K562 (cell line): ENCODE results near the gene FATE1. TPM values are rescaled to one million over a fixed set of nuclear protein-coding genes. Genes with fewer than 3 reads are reported as not detected.

Source experiments
- MGA ChIP-seq: fragments of 450-650 bp; IDR thresholded peaks from 2 replicates; pipeline ENCODE4 v1.6.1; 2016; ENCODE audit warnings: mild to moderate bottlenecking, moderate library complexity
- STAG1 ChIP-seq: sonication (generic); formaldehyde crosslinking; IDR thresholded peaks from 2 replicates; pipeline ENCODE4 v1.5.0; 2020; ENCODE audit warnings: missing genetic modification reagents, borderline replicate concordance
- TAF9B ChIP-seq: fragments of 450-650 bp; IDR thresholded peaks from 2 replicates; pipeline ENCODE4 v1.6.1; 2018; ENCODE audit warnings: mild to moderate bottlenecking; ENCODE audit not compliant: partially characterized antibody
- WHSC1 ChIP-seq: IDR thresholded peaks from one replicate; pipeline ENCODE4 v1.6.1; 2012; ENCODE audit warnings: low read length, control low read depth, inconsistent platforms
- polyA plus RNA-seq, 8 experiments: library from polyadenylated mRNA; depleted of rRNA in 4 of 8; stranded (reverse) in 5 of 8; unstranded in 3 of 8; fragments of >200 nt; fragmentation: Nextera tagmentation in 2 of 8; fragmentation: Illumina TruSeq in 1 of 8; extraction: Ambion mirVana in 2 of 8; extraction: Trizol in 1 of 8; gene quantifications; 2 replicates each; pipeline versions ENCODE4 v1.2.1 to v1.2.3, GENCODE V29; 2011 to 2014; ENCODE audit warnings: inconsistent platforms in 1 of 8, missing spikeins in 1 of 8
- total RNA-seq, 7 experiments: library from RNA; depleted of rRNA in 6 of 7; stranded (reverse); fragments of >200 nt in 6 of 7; fragmentation: Illumina TruSeq in 2 of 7; extraction: Trizol in 2 of 7; gene quantifications; 2 replicates each; pipeline versions ENCODE4 v1.2.1 to v1.2.3, GENCODE V29; 2011 to 2021; ENCODE audit warnings: low replicate concordance in 1 of 7
- TF ChIP-seq, protein P1 (sequence below): fragments of 450-650 bp; formaldehyde crosslinking; conservative IDR thresholded peaks from 2 replicates; pipeline ENCODE4 v1.4.0; 2022; ENCODE audit warnings: mild to moderate bottlenecking, missing genetic modification characterization
- TF ChIP-seq, protein P2 (sequence below), 2 experiments: IDR thresholded peaks in 1 of 2; conservative IDR thresholded peaks in 1 of 2; 2 replicates each; pipeline ENCODE4 v1.6.1; 2016; ENCODE audit warnings: low read depth in 2 of 2, mild to moderate bottlenecking in 1 of 2, missing compliant biosample characterization in 1 of 2, missing genetic modification characterization in 1 of 2, moderate library complexity in 1 of 2

Gene FATE1
- total and polyA plus RNA-seq, 9 of the 15 experiments (the other 6 are each of a cell fraction or from before 2014, with no cell fraction given): not detected

DNA sequence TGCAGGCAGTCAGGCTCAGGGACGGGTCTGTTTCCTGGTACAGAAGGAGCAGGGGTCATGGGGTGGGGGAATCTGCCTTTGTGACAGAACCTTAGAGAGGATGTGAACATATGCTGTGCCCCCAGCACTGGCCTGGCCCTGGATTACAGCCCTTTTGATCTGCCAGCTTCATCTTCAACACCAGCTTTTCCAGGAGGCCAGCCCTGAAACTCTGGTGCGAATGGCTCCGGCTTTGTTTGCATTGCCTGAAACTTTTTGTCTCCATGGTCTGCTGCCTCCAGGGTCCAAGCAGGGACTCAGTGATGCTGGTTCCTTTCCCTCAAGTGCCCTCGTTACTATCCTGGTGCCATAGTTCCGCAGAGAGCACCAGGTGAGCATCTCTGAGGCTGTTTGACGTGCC is 20.9 kb downstream of the FATE1 start (continued):
- TF ChIP-seq MGA (no peak), WHSC1 (no peak), STAG1 (CRISPR knock-in tag) (no peak), TAF9B (no peak)
- TF ChIP-seq, protein P1, sequence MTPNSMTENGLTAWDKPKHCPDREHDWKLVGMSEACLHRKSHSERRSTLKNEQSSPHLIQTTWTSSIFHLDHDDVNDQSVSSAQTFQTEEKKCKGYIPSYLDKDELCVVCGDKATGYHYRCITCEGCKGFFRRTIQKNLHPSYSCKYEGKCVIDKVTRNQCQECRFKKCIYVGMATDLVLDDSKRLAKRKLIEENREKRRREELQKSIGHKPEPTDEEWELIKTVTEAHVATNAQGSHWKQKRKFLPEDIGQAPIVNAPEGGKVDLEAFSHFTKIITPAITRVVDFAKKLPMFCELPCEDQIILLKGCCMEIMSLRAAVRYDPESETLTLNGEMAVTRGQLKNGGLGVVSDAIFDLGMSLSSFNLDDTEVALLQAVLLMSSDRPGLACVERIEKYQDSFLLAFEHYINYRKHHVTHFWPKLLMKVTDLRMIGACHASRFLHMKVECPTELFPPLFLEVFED (CRISPR knock-in tag): no peak
- TF ChIP-seq, protein P2, sequence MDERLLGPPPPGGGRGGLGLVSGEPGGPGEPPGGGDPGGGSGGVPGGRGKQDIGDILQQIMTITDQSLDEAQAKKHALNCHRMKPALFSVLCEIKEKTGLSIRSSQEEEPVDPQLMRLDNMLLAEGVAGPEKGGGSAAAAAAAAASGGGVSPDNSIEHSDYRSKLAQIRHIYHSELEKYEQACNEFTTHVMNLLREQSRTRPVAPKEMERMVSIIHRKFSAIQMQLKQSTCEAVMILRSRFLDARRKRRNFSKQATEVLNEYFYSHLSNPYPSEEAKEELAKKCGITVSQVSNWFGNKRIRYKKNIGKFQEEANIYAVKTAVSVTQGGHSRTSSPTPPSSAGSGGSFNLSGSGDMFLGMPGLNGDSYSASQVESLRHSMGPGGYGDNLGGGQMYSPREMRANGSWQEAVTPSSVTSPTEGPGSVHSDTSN (CRISPR knock-in tag; IDR thresholded peaks at IDR 0.05; ENCODE audit: low read depth): no peak
- TF ChIP-seq, protein P2 (tag; conservative IDR thresholded peaks at IDR 0.05; ENCODE audit: low read depth): no peak
